Activated T-cell treated with anti-CD3 and anti-CD28 coated beads, Interleukin-2, amount 50 U/mL, for 4 hours (primary cell): ENCODE measurements around the gene BRIP1. TPM values are rescaled to one million over a fixed set of nuclear protein-coding genes. Genes with fewer than 3 reads are reported as not detected.
"Not testable (repeated sequence)": the region's sequence is repeated elsewhere in the genome, so short reads cannot be mapped to it uniquely, and the experiment has no call there.

Experiments used
- ATAC-seq, 2 donors: fragments of 200-7000 bp; cut with Tn5 transposase; one replicate each; pipeline ENCODE4 v1.10.0; 2021
- DNase-seq: peaks from one replicate; pipeline ENCODE4 v3.0.0-alpha.2; 2020
- H3K27me3 Mint-ChIP-seq: one replicate; pipeline ENCODE4 v1.8.0; 2021; ENCODE audit warnings: low read depth, mixed read lengths
- H3K36me3 Mint-ChIP-seq: one replicate; pipeline ENCODE4 v1.8.0; 2022; ENCODE audit warnings: mixed read lengths; ENCODE audit not compliant: insufficient read depth
- H3K4me1 Mint-ChIP-seq: one replicate; pipeline ENCODE4 v1.8.0; 2021; ENCODE audit warnings: low read depth, mixed read lengths
- H3K4me3 Mint-ChIP-seq: one replicate; pipeline ENCODE4 v1.8.0; 2021; ENCODE audit warnings: mild to moderate bottlenecking, moderate library complexity, mixed read lengths
- H3K9me3 Mint-ChIP-seq: one replicate; pipeline ENCODE4 v1.8.0; 2021; ENCODE audit warnings: mixed read lengths
- total RNA-seq, 3 donors: library from RNA; stranded (reverse); gene quantifications; one replicate each; pipeline ENCODE4 v1.2.1, GENCODE V29; 2021

Gene BRIP1
- total RNA-seq, 3 donors from 2014 or later, result 5.0 to 5.8 (median 5.1) TPM

DNA sequence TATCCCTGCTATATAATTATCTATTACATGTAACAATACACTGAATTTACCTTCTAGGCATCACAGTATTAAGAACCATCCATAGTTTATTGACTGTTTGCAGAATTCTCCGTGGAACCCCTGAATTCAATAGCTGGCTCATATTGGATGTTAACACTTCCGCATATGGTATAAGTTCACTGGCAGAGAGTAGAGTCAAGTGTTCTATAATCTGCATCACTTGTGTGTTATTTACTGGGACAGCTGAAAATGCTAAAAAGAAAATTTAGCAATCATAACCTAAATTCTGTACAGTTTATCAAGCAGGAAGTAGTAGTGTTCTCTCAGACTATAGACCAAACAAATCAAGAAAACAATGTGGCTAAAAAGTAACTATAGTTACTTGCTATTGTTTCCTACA, 14.5 kb upstream of the BRIP1 start:
- Mint-ChIP-seq H3K27me3 (no peaks in the 10 kb centered on the region), H3K4me1 (peaks cover 2% of the 10 kb centered on the region), H3K9me3 (no peaks in the 10 kb centered on the region), H3K4me3 (no peak overlapping the region), H3K36me3 (peaks cover 28% of the 10 kb centered on the region)
- DNase-seq, result no peak
- ATAC-seq, result no peak

- H3K9me3 Mint-ChIP-seq, result no peaks in the 10 kb centered on the region
- DNase-seq (no peak), ATAC-seq (no peak)
- H3K36me3 Mint-ChIP-seq, result peaks cover 26% of the 10 kb centered on the region
- peaks cover 2% of the 10 kb centered on the region for H3K4me1 Mint-ChIP-seq
- no peaks in the 10 kb centered on the region for H3K27me3 Mint-ChIP-seq
- H3K4me3 Mint-ChIP-seq, result no peak overlapping the region
Measured at GRCh38 chr17:61875804-61876203, 12.5 kb upstream of the BRIP1 start.

- Mint-ChIP-seq H3K9me3 (no peaks in the 10 kb centered on the region), H3K4me3 (no peak overlapping the region), H3K36me3 (peaks cover 29% of the 10 kb centered on the region), H3K27me3 (no peaks in the 10 kb centered on the region), H3K4me1 (peaks cover 2% of the 10 kb centered on the region)
- no peak for DNase-seq
- ATAC-seq, result peak; percentile 58 to 70
Measured at GRCh38 chr17:61875285-61875684, 12.0 kb upstream of the BRIP1 start.

- Mint-ChIP-seq H3K4me1 (peaks cover 2% of the 10 kb centered on the region), H3K4me3 (no peak overlapping the region), H3K36me3 (peaks cover 37% of the 10 kb centered on the region), H3K9me3 (no peaks in the 10 kb centered on the region), H3K27me3 (no peaks in the 10 kb centered on the region)
- DNase-seq (no peak), ATAC-seq (no peak)
Measured at GRCh38 chr17:61874075-61874474, 10.7 kb upstream of the BRIP1 start.

- DNase-seq (no peak), ATAC-seq (no peak)
- Mint-ChIP-seq H3K27me3 (no peaks in the 10 kb centered on the region), H3K4me3 (no peak overlapping the region), H3K4me1 (peaks cover 2% of the 10 kb centered on the region), H3K36me3 (peaks cover 34% of the 10 kb centered on the region), H3K9me3 (no peaks in the 10 kb centered on the region)
Measured at GRCh38 chr17:61872099-61872498, 8.8 kb upstream of the BRIP1 start.

DNA sequence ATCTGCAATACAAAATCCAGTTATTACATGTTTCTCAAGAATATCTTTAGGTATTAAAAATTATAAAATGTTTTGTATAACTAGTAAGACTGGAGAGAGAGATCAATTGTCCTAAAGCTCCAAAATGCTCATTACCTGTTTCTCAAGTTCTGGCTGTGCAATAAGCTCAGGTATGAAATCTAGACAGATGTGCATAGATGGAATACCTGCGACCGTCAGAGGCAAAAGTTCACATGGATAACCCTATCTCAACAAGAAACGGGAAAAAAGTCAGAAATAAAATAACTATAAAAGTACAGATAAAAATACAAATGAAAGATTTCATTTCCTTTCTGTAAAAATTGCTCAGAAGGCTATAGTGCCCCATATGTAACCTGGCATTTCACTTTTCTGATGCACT, 5.8 kb upstream of the BRIP1 start:
- DNase-seq, result no peak

DNA sequence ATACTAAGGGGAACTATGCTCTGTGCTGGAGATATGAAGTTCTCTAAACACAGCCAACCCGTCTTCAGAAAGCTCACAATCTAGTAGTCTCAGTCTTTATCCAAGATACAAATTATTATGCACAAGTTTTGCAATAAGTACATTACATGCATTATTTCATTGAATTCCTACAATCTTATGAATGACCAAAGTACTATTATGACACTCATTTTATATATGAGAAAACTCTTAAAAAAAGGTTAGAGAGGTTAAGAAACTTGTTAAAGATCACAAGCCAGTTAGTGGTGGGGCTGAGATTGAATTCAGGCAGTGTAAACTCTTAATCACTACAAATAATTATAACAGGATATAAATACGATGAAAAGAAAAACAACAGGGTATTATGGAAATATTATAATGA, 4.7 kb upstream of the BRIP1 start:
- Mint-ChIP-seq H3K9me3 (no peaks in the 10 kb centered on the region), H3K4me3 (no peak overlapping the region), H3K36me3 (peaks cover 17% of the 10 kb centered on the region), H3K27me3 (no peaks in the 10 kb centered on the region), H3K4me1 (peaks cover 8% of the 10 kb centered on the region)
- no peak for DNase-seq
- no peak for ATAC-seq

More for the DNA sequence above, 5.8 kb upstream of the BRIP1 start:
- Mint-ChIP-seq H3K4me3 (no peak overlapping the region), H3K9me3 (no peaks in the 10 kb centered on the region), H3K4me1 (peaks cover 5% of the 10 kb centered on the region), H3K27me3 (no peaks in the 10 kb centered on the region), H3K36me3 (peaks cover 24% of the 10 kb centered on the region)
- no peak for ATAC-seq

GRCh38 chr17:61867033-61867432, 3.7 kb upstream of the BRIP1 start:
- no peaks in the 10 kb centered on the region for H3K27me3 Mint-ChIP-seq
- H3K4me1 Mint-ChIP-seq, result peaks cover 18% of the 10 kb centered on the region
- no peak overlapping the region for H3K4me3 Mint-ChIP-seq
- H3K9me3 Mint-ChIP-seq, result no peaks in the 10 kb centered on the region
- DNase-seq (no peak), ATAC-seq (no peak)
- H3K36me3 Mint-ChIP-seq, result peaks cover 15% of the 10 kb centered on the region

DNA sequence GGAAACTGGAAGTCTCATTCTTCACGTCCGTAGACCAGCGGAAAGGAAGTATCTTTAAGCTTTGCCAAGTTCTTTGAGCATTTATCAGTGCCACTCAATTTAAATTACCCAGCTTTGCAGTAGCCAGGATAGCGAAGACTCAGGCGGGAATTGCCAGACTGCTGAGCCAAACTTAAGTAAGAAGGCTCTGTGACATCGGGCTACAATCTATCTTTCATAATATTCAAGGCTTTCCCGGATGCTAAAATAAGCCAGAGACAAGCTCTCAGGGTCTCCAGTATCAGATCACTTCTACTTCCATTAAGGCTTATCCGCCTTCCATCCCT, 436 bp upstream of the BRIP1 start:
- Mint-ChIP-seq H3K9me3 (no peaks in the 10 kb centered on the region), H3K27me3 (no peaks in the 10 kb centered on the region), H3K36me3 (peaks cover 3% of the 10 kb centered on the region), H3K4me3 (peak overlapping the region; percentile 94), H3K4me1 (peaks cover 25% of the 10 kb centered on the region)
- DNase-seq, result no peak
- ATAC-seq, result peak in 1 of 2 donors; percentile 6

GRCh38 chr17:61862105-61862574, 1.2 kb downstream of the BRIP1 start:
- Mint-ChIP-seq H3K9me3 (no peaks in the 10 kb centered on the region), H3K4me1 (peaks cover 25% of the 10 kb centered on the region), H3K4me3 (peak overlapping the region; percentile 94), H3K36me3 (no peaks in the 10 kb centered on the region), H3K27me3 (no peaks in the 10 kb centered on the region)
- DNase-seq, result no peak
- ATAC-seq, result no peak

GRCh38 chr17:61860397-61860796, 2.9 kb downstream of the BRIP1 start:
- H3K9me3 Mint-ChIP-seq, result not testable (repeated sequence)

GRCh38 chr17:61856035-61856434, 7.3 kb downstream of the BRIP1 start:
- Mint-ChIP-seq H3K36me3 (peaks cover 14% of the 10 kb centered on the region), H3K4me1 (peaks cover 1% of the 10 kb centered on the region), H3K9me3 (no peaks in the 10 kb centered on the region), H3K27me3 (no peaks in the 10 kb centered on the region), H3K4me3 (no peak overlapping the region)
- no peak for DNase-seq
- ATAC-seq, result no peak

More at GRCh38 chr17:61860397-61860796, 2.9 kb downstream of the BRIP1 start:
- H3K27me3 Mint-ChIP-seq, DNase-seq, ATAC-seq, H3K4me3 Mint-ChIP-seq, H3K36me3 Mint-ChIP-seq: not testable (repeated sequence)
- H3K4me1 Mint-ChIP-seq, result peaks cover 25% of the 10 kb centered on the region

DNA sequence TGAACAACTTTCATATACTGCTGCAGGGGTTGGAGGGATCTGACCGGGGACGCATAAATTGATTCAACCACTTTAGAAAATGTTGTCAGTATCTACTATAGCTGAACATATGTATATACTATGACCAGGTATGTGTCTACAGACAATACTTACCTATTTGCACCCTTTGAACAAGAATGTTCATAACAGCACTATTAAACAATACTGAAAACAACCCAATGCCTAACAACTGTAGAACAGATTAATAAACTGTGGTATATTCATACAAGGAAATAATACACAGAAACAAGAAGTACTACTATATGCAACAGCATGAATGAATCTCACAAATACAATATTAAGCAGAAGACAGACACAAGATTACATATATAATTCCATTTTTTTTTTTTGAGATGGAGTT, 10.5 kb downstream of the BRIP1 start:
- H3K36me3 Mint-ChIP-seq, result peaks cover 16% of the 10 kb centered on the region
- no peak overlapping the region for H3K4me3 Mint-ChIP-seq
- H3K9me3 Mint-ChIP-seq, result no peaks in the 10 kb centered on the region
- DNase-seq (no peak), ATAC-seq (no peak)
- no peaks in the 10 kb centered on the region for H3K4me1 Mint-ChIP-seq
- no peaks in the 10 kb centered on the region for H3K27me3 Mint-ChIP-seq

GRCh38 chr17:61849674-61850073, 13.7 kb downstream of the BRIP1 start:
- Mint-ChIP-seq H3K4me1 (no peaks in the 10 kb centered on the region), H3K9me3 (no peaks in the 10 kb centered on the region), H3K36me3 (peaks cover 12% of the 10 kb centered on the region), H3K27me3 (no peaks in the 10 kb centered on the region), H3K4me3 (no peak overlapping the region)
- ATAC-seq (no peak), DNase-seq (no peak)

GRCh38 chr17:61848896-61849295, 14.4 kb downstream of the BRIP1 start:
- H3K4me1 Mint-ChIP-seq, result no peaks in the 10 kb centered on the region
- H3K27me3 Mint-ChIP-seq, result no peaks in the 10 kb centered on the region
- no peak for ATAC-seq
- DNase-seq, result no peak
- H3K36me3 Mint-ChIP-seq, result peaks cover 11% of the 10 kb centered on the region
- H3K9me3 Mint-ChIP-seq, result no peaks in the 10 kb centered on the region
- H3K4me3 Mint-ChIP-seq, result no peak overlapping the region

DNA sequence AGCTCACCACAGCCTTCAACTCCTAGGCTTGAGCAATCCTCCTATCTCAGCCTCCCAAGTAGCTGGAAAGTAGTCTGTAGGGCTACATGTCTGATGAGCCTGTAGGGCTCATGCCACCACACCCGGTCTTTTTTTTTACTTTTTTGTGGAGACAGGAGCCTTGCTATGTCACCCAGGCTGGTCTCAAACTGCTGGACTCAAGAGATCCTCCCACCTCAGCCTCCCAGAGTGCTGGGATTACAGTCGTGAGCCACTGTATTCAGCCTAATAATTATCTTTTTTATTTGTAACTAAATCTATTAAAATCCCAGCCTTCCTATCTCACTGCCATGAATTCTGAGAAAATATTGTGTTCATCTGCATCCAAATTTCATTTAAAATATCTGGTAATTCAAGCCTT, 15.1 kb downstream of the BRIP1 start:
- Mint-ChIP-seq H3K4me1 (no peaks in the 10 kb centered on the region), H3K4me3 (no peak overlapping the region), H3K9me3 (no peaks in the 10 kb centered on the region), H3K36me3 (peaks cover 11% of the 10 kb centered on the region), H3K27me3 (no peaks in the 10 kb centered on the region)
- no peak for DNase-seq
- ATAC-seq, result no peak
